HG03442 (cell line): Measurements from ENCODE around the gene EGFLAM.

Source experiments
- ATAC-seq: cut with Tn5 transposase; IDR thresholded peaks from one replicate; pipeline ENCODE4 v1.9.1; 2021; ENCODE audit warnings: mild to moderate bottlenecking, moderate library complexity; ENCODE audit not compliant: unreplicated experiment

The EGFLAM gene

GRCh38 chr5:38467353-38468040 is 209.1 kb downstream of the EGFLAM start:
- ATAC-seq = no peak

GRCh38 chr5:38468202-38468673 is 209.9 kb downstream of the EGFLAM start:
- no peak for ATAC-seq

- no peak for ATAC-seq
These were observed 210.8 kb downstream of the EGFLAM start for GRCh38 chr5:38468978-38469706.

DNA sequence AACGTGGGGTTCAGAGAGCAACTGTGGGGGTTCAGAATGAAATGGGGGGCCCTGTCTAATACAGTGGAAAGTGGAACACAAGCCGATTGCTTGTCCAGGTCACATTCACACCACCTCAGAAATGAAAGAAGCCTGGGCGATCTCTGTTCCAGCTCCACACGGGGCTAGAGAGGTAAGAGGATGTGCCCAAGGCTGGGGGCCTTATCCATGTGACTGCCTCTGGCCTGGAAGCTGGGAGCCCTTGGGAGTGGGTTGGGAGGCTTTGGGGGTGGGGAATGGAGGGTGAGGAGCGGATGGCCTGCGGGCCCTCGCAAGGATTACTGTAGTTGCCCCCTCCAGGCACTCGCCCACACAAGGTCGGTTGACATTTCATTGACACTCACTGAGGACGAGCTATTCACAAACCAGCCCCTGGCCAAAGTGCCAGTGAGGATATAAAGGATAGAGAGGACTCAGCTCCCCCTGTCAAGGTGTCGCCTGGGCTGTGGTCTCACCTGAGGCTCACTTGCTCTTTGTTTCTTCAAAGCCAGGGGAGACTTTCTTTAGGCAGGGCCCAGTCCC is 211.4 kb downstream of the EGFLAM start:
- no peak for ATAC-seq

- ATAC-seq = no peak
These were observed 213.3 kb downstream of the EGFLAM start for GRCh38 chr5:38471709-38472108.

DNA sequence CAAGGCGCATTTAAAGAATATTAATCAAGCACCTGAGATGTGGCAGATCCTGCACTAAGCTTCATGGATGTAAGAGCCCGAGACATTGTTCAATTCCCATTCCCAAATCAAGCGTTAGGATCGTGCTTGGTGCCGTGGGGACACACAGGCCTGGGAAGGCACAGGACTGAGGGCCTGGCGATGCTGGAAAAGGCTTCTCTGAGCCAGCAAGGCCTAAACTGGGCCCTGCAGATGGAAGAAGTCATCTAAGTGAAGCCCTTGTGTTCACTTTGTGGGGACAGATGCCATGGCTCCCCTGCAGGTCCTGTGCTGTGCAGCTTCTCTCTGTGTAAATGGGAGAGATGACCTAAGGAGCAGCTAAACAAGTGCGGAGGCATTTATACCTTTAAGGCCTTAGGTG is 214.2 kb downstream of the EGFLAM start:
- ATAC-seq = no peak

DNA sequence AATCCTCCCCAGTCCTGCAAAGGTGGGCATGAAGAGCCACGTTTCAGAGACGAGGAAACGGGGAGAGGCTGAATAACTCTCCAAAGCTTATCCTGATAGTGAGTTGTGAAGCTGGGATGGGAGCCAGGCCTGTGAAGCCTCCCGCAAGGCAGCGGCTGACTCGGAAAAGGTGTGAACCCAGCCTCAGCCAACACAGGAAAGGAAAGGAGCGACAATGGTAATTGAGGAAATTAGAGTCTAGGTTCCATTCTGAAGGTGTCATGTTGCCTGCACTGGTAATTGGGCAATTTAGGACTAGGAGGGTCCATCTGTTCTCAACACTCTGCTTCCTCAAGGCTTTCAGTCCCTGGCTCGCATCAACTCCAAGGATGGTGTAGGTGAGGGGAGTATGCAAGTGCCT is 214.6 kb downstream of the EGFLAM start:
- ATAC-seq = no peak

- ATAC-seq = no peak
These were observed 219.8 kb downstream of the EGFLAM start for GRCh38 chr5:38478166-38478565.

GRCh38 chr5:38478878-38479277 is 220.5 kb downstream of the EGFLAM start:
- ATAC-seq = no peak

DNA sequence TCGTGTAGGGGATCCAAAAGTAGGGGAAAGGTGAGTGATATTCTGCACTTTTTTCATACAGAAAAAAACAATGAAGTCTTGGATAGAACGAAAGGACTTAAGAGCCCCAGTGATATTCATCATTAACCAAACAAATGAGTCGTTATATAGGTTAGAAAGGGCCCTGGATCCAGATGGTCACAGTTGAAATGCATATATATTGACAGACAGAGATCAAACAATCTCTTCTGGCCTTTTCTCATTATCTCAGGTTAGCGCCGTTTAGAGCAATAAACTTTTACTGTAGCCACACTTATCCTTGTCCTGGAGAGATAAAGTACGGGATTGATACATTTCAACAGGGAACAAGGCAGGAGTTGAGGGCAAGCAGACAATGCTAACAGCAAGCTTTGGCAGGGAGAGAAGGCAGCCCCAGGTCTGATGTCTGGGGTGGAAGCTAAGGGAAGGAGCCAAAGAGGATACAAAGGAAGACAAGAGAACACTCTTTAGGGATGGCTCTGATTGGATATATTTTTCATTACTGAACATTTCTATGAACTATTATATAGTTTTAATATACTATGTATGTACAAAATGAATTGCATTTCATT is 221.1 kb downstream of the EGFLAM start:
- ATAC-seq = no peak

- no peak for ATAC-seq
These were observed 225.5 kb downstream of the EGFLAM start for GRCh38 chr5:38483805-38484398.

GRCh38 chr5:38494175-38494574 is 235.8 kb downstream of the EGFLAM start:
- ATAC-seq = no peak

- no peak for ATAC-seq
These were observed 236.4 kb downstream of the EGFLAM start for GRCh38 chr5:38494763-38495162.

DNA sequence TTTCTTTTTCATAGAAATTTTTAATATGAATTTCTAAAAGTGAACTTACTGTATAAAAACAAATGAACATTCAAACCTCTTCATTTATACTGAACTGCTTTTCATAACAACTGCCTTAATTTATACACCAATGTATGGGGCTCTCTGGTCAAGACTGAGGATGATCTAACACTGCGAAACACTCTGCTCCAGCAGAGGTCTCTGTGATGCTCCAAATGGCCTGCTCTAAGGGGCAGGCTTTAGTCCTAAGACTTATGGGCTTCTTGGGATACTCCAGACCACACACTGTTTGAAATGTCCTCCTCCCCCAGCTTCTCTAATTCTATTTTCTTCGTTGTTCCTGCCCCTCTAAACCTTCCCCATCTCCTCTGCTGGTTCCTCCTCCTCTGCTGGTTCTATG is 239.6 kb downstream of the EGFLAM start:
- ATAC-seq = no peak

- ATAC-seq = no peak
These were observed 242.4 kb downstream of the EGFLAM start for GRCh38 chr5:38500573-38501260.

DNA sequence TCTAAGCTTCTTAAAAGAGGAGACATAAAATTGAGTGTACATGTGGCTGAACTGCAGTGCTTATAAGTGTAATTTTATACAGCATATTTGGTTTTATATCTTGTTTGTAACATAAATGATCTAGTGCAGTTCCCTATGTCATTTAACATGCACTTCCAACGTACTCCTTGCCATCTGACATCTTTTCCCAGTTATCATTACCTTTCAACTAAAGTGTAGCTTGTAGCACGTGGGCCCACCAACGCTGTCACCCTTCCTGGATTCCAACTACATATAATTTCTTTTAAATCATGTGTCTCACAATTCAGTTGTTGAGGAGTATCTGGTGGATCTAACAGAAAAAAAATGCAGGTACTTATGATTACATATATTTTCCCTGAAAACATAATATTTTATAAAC is 247.9 kb downstream of the EGFLAM start:
- ATAC-seq = no peak

- ATAC-seq = no peak
These were observed 250.8 kb downstream of the EGFLAM start for GRCh38 chr5:38509185-38509584.
